GM19463 (cell line): ENCODE measurements around the gene ERC2.

Source experiments
- ATAC-seq: cut with Tn5 transposase; IDR thresholded peaks from one replicate; pipeline ENCODE4 v1.9.1; 2021; ENCODE audit warnings: mild to moderate bottlenecking, moderate library complexity; ENCODE audit not compliant: unreplicated experiment

Gene ERC2

DNA sequence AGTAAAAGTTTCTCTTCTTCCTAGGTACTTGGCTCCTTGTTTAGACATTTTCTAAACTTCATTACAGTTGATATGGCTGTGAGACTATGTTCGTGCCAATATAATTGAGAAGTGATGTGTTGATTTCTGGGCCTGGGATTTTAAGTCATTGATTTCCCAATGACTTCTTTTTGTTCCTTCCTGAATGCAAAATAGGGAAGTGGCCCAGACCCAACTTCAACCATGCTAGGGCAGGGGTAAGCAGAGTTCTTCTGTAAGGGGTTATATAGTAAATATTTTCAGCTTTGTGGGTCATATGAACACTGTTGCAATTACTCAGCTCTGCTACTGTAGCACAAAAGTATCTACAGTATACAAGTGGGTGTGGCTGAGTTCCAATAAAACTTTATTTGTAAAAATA, 661.1 kb downstream of the ERC2 start:
- ATAC-seq: no peak

DNA sequence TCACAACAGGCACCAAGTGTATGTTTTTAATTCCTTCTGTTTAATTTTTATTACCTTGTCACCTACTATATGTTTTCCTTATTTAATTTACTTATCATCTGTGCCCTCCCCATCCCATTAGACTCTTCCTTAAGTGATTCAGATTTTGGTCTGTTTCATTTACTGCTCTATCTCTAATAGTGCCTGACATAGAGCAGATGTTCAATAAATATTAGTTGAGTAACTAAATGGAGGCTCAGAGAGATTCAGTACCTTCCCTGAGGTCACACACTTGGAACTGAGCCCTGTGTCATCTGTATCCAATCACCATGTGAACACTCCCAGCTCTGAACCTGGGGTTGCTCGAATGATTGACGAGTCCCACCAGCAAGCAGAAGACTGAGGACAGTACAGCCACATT, 663.1 kb downstream of the ERC2 start:
- ATAC-seq: no peak

DNA sequence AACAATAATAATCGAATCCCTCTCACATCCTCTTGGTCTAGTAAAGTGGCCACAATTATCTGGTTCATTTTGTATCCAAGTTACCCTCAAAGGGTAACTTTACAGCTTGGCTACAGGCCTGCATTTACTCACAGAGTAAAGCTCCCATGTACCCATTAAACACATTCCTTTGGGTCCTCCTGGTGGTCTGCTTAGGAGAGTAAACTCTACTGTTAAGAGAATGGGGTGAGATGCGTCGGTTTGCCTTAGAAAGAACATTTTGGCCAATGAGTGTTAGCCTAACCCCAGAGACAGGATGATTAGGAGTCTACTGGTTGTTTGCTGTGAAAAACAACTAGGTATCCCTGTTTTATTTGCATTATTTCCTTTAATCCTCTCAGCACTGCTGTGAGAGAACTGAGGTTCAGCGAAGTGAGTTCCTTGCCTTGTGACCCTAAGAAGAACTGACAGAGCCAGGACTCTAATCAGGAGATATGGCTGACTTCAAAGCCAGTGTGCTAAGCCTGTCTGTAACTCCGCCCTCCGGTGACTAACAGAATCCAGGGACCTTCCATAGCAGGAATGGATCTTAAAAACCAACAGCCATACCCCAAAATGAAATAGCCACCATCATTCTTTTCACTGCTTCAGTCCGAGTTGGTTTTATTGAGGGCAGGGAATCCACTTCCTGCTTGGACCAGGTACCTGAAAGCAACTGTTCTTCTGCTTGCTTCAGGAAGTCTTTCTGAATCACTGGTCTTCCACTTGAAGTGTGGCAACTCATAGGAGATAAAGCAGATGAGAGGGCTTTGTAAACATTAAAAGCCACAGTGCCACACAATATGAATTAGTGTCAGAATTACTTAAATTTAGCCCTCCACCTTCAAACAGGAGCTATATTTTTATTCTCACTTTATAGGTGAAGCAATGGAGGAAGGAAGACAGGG, 663.8 kb downstream of the ERC2 start:
- no peak for ATAC-seq

- ATAC-seq: no peak
These were observed 665.5 kb downstream of the ERC2 start for GRCh38 chr3:55802816-55803215.

DNA sequence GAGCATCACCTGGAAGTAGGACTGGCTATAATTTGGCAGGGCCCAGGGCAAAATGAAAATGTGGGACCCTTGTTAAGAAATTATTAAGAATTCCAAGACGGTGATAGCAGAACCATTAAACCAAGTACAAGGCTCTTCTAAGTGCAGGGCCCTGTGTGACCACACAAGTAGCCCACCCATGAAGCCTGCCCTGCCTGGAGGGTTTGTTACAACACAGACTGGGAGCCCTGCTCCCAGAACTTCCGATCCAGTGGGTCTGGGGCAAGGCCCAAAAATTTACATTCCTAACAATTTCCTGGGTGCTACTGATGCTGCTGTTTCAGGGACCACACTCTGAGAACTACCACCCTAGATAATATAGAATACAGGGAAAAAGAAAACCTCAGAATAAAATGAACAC, 666.6 kb downstream of the ERC2 start:
- no peak for ATAC-seq

DNA sequence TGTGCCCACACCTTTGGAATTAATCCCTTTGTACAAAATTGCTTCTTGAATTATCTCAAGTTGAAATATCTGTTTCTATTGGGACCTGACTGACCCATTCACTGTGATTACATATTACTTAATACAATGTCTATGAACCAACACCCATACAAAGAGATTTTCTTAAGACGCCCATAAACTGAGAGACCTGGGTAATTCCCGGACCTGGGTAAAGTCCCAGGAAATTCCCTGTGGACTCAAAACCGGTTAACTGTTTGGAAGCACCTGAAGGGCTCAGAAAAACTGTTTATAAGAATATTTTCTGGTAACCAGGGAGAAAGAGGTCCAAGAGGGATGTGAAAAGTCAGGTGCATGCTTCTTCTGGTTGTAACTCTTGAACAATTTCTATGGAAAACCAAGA, 667.2 kb downstream of the ERC2 start:
- ATAC-seq: no peak

DNA sequence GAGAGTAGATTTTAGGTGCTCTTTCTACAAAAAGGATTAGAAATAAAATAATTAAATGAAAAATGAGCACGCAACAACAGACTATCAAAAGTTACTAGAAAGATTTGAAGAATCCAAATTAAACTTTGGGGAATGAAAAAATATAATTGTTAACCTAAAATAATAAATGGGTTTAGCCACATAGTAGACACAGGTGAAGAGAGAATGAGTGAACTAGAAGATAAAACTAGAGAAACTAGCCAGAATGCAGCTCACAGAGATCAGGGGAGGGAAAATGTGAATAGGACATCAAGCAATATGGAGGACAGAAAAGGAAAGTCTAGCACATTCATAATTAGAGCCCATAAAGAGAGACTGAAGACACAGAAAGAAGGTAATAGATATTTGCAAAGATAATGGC, 670.5 kb downstream of the ERC2 start:
- ATAC-seq: no peak

- ATAC-seq: no peak
These were observed 671.2 kb downstream of the ERC2 start for GRCh38 chr3:55797084-55797483.

- ATAC-seq: no peak
These were observed 671.7 kb downstream of the ERC2 start for GRCh38 chr3:55796533-55796932.

DNA sequence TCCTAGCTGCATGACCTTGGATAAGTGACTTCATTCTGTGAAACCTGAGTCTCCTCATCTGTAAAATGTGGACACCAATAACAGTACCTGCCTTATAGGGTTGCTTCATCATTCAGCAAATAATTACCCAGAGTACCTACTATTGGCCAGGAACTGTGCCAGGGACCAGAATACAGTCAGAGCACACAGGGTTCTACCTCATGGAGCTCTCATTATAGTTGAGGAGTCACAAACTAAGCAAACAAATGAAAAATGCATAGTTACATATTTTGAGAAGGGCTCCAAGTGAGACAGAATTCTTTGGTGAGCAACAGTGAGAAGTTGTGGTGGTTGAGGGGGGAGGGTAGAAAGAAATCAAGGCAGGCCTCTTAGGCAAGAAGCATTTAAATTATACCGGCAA, 672.5 kb downstream of the ERC2 start:
- no peak for ATAC-seq

DNA sequence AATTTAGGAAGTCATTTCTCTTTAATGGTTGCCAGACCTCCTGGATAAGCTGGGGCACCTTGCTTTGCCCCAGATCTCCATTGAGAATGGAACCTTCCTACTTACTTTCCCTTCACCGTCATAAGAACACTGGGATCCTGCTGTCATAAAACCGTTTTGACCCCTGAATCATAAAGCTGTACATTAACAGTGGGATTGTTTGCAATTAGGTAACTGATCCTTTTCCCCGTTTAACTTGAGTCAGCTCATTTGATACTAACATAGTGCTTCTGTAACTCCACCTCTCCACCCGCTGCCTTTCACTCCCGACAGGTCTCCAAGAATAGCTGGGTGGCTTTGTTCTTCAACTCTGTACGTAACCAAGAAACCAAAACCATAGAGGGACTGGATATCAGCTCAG, 673.0 kb downstream of the ERC2 start:
- no peak for ATAC-seq

GRCh38 chr3:55792742-55793141, 675.5 kb downstream of the ERC2 start:
- no peak for ATAC-seq

DNA sequence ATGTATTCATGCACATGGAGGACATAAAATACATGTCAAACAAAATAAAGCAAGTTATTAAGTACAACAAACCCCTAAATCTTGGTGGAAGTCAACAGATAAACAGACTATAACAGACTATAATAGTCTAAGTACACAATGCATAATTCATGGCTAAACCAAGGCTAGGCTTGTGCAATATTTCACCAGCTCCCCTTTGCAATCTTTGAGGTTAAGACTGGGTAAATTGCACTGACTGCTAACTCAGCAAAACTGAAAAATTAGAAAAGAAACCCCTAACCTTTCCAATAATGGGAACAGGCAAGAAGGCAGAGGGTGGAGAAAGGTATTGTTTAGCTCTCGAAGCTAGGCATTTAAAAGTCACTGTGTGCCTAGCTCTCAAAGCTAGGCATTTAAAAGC, 676.3 kb downstream of the ERC2 start:
- ATAC-seq: no peak

GRCh38 chr3:55790596-55791350, 677.5 kb downstream of the ERC2 start:
- ATAC-seq: no peak

DNA sequence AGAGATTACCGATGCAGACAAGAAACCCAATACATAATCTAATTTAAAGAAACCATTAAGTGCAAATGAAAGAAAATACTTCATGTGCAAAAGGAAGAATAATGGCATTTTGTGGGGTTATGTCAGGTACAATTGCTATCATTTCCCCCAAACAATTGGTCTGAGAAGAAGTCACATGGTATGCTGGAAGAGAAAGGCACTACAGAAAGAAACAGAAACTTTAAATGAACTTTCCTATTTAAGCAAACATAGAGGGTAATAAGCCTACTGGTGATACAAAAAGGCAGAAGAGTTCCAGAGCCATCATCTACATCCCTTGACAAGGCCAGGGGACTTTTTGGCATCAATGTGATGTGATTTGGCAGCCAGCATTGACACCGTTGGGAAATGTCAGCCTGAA, 678.8 kb downstream of the ERC2 start:
- no peak for ATAC-seq

DNA sequence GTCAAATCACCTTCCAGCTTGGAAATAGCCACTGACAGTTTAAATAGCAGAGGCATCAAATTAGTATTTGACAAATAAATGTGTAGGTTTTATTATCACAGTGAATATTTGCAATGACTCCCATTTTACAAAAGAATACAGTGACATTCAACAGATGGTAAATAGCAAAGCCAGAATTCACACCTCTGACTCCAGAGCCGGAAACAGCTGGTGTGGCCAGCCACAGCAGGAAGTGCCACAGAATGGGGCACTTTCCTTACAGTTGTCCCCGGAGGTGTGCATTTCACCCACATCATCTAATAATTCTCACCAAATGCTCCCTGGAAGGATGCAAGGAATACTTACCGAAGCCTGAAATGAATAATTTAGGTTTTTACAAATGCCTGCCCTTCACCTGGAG, 685.5 kb downstream of the ERC2 start:
- no peak for ATAC-seq

- no peak for ATAC-seq
These were observed 685.9 kb downstream of the ERC2 start for GRCh38 chr3:55782351-55782750.

DNA sequence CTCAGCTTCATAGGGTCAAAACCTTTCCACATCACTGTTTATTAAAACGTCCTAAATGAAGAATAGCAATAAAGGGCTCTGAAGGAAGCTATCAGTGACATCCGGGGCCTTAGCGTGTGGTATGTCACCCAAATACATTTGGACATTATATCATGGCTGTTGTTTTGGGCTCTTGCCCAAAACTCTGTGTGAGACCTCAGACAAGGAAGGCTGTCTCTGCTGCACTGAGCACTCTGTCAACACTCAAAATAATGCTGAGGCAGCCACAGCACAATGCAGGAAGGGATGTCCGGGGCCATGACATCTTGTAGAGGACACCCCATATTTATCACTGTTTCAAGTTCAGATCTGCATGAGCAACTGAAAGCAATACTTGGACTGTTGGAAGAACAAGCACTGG, 687.4 kb downstream of the ERC2 start:
- no peak for ATAC-seq

DNA sequence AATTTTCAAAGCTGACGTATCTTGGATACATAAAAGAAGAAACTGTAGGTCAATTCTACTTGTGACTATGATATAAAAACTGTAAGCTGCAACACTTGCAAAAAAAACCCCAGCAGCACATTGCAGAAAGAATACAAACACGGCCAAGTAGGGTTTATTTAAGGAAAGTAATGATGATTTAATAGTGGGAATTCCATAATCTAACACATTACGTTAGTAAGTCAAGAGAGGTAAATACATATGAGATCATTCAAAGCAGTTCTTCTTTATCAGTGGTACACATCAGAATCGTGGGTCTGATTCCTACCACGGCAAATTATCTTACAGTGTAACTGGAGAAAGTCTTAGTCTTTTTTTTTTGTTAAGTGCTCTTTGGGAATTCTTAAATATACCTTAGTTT, 688.7 kb downstream of the ERC2 start:
- ATAC-seq: no peak

DNA sequence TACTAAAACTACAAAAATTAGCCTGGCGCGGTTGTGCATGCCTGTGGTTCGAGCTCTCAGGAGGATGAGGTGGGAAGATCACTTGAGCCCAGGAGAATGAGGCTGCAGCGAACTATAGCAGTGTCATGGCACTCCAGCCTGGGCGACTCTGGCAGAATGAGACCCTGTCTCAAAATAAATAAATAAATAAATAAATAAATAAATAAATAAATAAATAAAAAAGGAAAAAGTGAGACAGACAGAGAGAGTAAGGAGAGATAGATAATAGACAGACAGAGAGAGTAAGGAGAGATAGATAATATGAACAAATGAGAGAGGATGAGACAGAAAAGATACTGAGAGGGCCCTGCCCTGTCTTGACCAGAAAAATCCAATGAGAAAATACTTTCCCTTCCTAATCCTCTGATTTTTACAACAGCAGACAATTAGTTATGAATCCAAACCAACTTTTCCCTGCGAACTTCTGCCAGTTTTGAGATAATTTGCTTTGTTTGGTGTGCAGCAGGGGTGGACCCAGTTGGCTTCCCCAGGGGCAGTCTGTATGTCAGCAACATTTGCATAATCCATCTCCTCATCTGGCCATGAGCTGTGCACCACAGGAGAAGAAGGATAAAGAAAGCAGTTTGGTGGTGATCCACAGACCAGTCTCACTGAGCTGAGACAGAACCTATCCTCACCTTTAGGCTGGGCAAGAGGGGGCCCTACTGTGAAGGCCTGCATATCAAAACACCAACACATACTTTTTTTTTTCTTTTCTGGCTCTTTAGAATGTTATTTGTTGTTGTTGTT, 692.7 kb downstream of the ERC2 start:
- no peak for ATAC-seq

DNA sequence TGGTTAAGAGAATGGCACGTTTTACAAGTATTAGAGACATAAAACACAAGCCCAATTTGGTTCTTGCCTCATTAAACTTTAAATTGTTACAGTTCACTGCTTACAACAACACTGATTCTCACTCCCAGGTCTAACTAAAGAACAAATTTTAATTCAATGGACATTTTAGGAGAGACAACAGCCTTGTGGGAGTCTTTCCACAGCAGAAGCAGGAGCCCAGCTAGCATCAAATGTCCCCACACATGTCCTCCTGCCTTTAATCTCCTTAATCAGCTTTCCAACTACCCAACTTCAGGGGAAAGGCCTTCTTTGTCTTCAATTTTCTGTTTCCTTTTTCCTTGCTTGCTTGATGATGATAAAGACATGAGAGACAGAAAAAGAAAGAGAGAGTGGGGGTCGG, 693.4 kb downstream of the ERC2 start:
- no peak for ATAC-seq
